ENCODE results near the gene SUFU. TPM values are rescaled to one million over a fixed set of nuclear protein-coding genes. Genes with fewer than 3 reads are reported as not detected.

The SUFU gene
- polyA plus RNA-seq, 2 donors: 2.9 to 6.0 TPM

DNA sequence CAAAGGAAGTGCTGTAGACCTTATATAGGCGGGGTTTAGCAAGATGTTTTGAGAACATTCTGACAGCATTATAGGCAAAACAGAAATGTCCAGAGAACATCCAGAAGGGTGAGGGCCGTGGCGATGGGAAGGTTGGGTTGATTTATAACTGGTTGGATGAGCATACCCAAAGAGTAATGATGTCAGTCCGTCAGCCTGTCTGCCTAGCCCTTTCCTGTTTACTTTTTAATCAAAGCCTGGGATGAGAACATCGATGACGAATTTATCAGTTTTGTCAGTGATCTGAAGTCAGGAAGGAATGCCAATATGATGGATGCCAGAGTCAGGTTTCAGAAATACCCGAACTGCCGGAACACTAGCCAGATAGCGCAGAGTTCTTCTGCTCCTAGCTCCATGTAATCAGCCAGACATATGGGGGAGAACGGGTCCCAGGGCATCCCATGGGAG is 106.7 kb downstream of the SUFU start:
- Histone ChIP-seq H3K27ac (ENCODE audit: low read depth in 2 of 2, low read length in 1 of 2) (no peak overlapping the region), H3K36me3 (ENCODE audit: control insufficient read depth in 2 of 2, insufficient read depth in 2 of 2, low read length in 1 of 2) (peaks cover 0 to 5% of the 10 kb centered on the region in 2 donors), H3K27me3 (ENCODE audit: control insufficient read depth in 1 of 2, insufficient read depth in 2 of 2, low read length in 2 of 2) (no peaks in the 10 kb centered on the region), H3K4me3 (ENCODE audit: low read depth in 1 of 2, low read length in 2 of 2) (no peak overlapping the region), H3K9me3 (ENCODE audit: control insufficient read depth in 2 of 2, insufficient read depth in 1 of 2, low read depth in 1 of 2, low read length in 1 of 2) (no peaks in the 10 kb centered on the region), H3K4me1 (ENCODE audit: control insufficient read depth in 2 of 2, insufficient read depth in 2 of 2, low read length in 1 of 2) (peaks cover 2 to 16% of the 10 kb centered on the region in 2 donors)
- 79 to 83% methylated on average over 10 of the region's 10 CpGs for WGBS, 2 donors

DNA sequence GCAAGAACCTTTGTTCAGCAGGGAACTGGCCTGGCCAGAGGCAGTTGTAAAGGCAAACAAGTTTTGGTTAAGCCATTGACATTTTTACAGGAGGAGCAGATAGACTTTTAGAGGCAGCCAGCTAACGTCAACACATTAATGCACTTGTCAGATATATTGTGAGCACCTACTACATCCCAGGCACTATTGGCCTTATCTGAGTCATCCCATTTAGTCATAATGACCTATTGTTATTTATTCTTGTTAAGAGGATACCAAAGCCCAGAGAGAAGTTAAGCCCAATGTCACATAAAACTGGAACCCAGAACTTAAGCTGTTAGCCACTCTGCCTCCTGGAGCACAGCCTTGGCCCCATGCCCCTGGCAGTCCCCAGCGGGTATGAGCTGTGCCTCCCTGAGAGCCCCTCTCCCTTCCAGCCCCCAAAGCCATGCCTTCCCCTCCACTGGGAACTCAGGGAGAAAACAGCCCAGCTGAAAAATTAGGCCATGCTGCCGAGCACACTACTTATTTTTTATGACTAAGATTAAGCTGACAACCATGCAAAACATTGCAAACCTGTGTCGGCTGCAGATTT is 107.8 kb downstream of the SUFU start:
- H3K27ac ChIP-seq (ENCODE audit: low read depth in 2 of 2, low read length in 1 of 2): peak overlapping the region; percentile 42 to 52
- WGBS, 2 donors: 51 to 64% methylated on average over 4 of the region's 4 CpGs
- H3K27me3 ChIP-seq (ENCODE audit: control insufficient read depth in 1 of 2, insufficient read depth in 2 of 2, low read length in 2 of 2): no peaks in the 10 kb centered on the region
- H3K9me3 ChIP-seq (ENCODE audit: control insufficient read depth in 2 of 2, insufficient read depth in 1 of 2, low read depth in 1 of 2, low read length in 1 of 2): no peaks in the 10 kb centered on the region
- peaks cover 5 to 9% of the 10 kb centered on the region in 2 donors for H3K36me3 ChIP-seq (ENCODE audit: control insufficient read depth in 2 of 2, insufficient read depth in 2 of 2, low read length in 1 of 2)
- H3K4me1 ChIP-seq (ENCODE audit: control insufficient read depth in 2 of 2, insufficient read depth in 2 of 2, low read length in 1 of 2): peaks cover 2 to 14% of the 10 kb centered on the region in 2 donors
- no peak overlapping the region for H3K4me3 ChIP-seq (ENCODE audit: low read depth in 1 of 2, low read length in 2 of 2)

DNA sequence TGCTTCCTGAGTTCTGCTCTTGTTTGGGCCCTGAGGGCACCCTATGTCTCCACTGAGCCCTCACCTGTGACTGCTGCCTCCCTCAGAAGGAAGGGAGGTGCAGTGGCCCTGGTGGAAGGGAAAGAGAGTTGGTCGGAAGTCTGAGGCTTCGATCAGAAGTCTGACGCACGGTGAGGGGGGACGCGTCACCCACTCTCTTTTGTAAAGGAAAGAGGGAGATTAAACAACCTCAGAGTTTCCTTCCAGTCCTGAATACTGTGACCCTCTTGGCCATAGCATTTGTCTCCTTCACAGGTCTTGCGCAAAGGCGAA is 109.1 kb downstream of the SUFU start:
- Histone ChIP-seq H3K4me3 (ENCODE audit: low read depth in 1 of 2, low read length in 2 of 2) (no peak overlapping the region), H3K27me3 (ENCODE audit: control insufficient read depth in 1 of 2, insufficient read depth in 2 of 2, low read length in 2 of 2) (no peaks in the 10 kb centered on the region), H3K4me1 (ENCODE audit: control insufficient read depth in 2 of 2, insufficient read depth in 2 of 2, low read length in 1 of 2) (peaks cover 2 to 14% of the 10 kb centered on the region in 2 donors), H3K27ac (ENCODE audit: low read depth in 2 of 2, low read length in 1 of 2) (peak overlapping the region; percentile 29 to 74), H3K9me3 (ENCODE audit: control insufficient read depth in 2 of 2, insufficient read depth in 1 of 2, low read depth in 1 of 2, low read length in 1 of 2) (no peaks in the 10 kb centered on the region), H3K36me3 (ENCODE audit: control insufficient read depth in 2 of 2, insufficient read depth in 2 of 2, low read length in 1 of 2) (peaks cover 9 to 20% of the 10 kb centered on the region in 2 donors)
- 75 to 77% methylated on average over 8 of the region's 8 CpGs for WGBS, 2 donors

- Histone ChIP-seq H3K27me3 (ENCODE audit: control insufficient read depth in 1 of 2, insufficient read depth in 2 of 2, low read length in 2 of 2) (no peaks in the 10 kb centered on the region), H3K27ac (ENCODE audit: low read depth in 2 of 2, low read length in 1 of 2) (peak overlapping the region; percentile 36 to 74), H3K4me3 (ENCODE audit: low read depth in 1 of 2, low read length in 2 of 2) (no peak overlapping the region), H3K9me3 (ENCODE audit: control insufficient read depth in 2 of 2, insufficient read depth in 1 of 2, low read depth in 1 of 2, low read length in 1 of 2) (no peaks in the 10 kb centered on the region), H3K36me3 (ENCODE audit: control insufficient read depth in 2 of 2, insufficient read depth in 2 of 2, low read length in 1 of 2) (peaks cover 9 to 20% of the 10 kb centered on the region in 2 donors), H3K4me1 (ENCODE audit: control insufficient read depth in 2 of 2, insufficient read depth in 2 of 2, low read length in 1 of 2) (peaks cover 2 to 14% of the 10 kb centered on the region in 2 donors)
- WGBS, 2 donors: 82 to 86% methylated on average over 7 of the region's 7 CpGs
These were observed 109.5 kb downstream of the SUFU start for GRCh38 chr10:102613286-102613685.

GRCh38 chr10:102613785-102614184 is 110.0 kb downstream of the SUFU start:
- peak overlapping the region; percentile 36 to 74 for H3K27ac ChIP-seq (ENCODE audit: low read depth in 2 of 2, low read length in 1 of 2)
- H3K4me3 ChIP-seq (ENCODE audit: low read depth in 1 of 2, low read length in 2 of 2): no peak overlapping the region
- peaks cover 2 to 14% of the 10 kb centered on the region in 2 donors for H3K4me1 ChIP-seq (ENCODE audit: control insufficient read depth in 2 of 2, insufficient read depth in 2 of 2, low read length in 1 of 2)
- 57 to 80% methylated on average over 8 of the region's 8 CpGs for WGBS, 2 donors
- H3K27me3 ChIP-seq (ENCODE audit: control insufficient read depth in 1 of 2, insufficient read depth in 2 of 2, low read length in 2 of 2): no peaks in the 10 kb centered on the region
- no peaks in the 10 kb centered on the region for H3K9me3 ChIP-seq (ENCODE audit: control insufficient read depth in 2 of 2, insufficient read depth in 1 of 2, low read depth in 1 of 2, low read length in 1 of 2)
- H3K36me3 ChIP-seq (ENCODE audit: control insufficient read depth in 2 of 2, insufficient read depth in 2 of 2, low read length in 1 of 2): peaks cover 9 to 22% of the 10 kb centered on the region in 2 donors

DNA sequence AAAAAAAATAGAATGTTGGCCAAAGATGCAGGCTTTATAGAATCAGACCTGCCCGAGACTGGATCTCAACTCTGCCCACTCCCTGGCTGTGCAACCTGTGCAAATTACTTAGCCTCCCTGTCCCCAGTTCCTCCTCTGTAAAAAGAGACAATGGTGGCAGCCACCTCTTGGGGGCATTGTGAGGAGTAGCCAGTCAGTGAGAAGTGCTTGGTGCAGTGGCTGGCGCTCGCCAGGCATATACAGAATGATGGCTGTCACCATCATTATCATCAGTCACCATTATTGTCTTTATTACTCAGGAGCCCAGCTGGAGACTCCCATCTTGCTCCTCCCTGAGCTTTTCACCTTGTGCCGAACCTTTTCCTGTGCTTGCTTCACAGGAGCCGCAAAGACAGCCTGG is 111.1 kb downstream of the SUFU start:
- Histone ChIP-seq H3K4me1 (ENCODE audit: control insufficient read depth in 2 of 2, insufficient read depth in 2 of 2, low read length in 1 of 2) (peaks cover 2 to 14% of the 10 kb centered on the region in 2 donors), H3K27ac (ENCODE audit: low read depth in 2 of 2, low read length in 1 of 2) (no peak overlapping the region), H3K4me3 (ENCODE audit: low read depth in 1 of 2, low read length in 2 of 2) (no peak overlapping the region), H3K27me3 (ENCODE audit: control insufficient read depth in 1 of 2, insufficient read depth in 2 of 2, low read length in 2 of 2) (no peaks in the 10 kb centered on the region), H3K36me3 (ENCODE audit: control insufficient read depth in 2 of 2, insufficient read depth in 2 of 2, low read length in 1 of 2) (peaks cover 9 to 22% of the 10 kb centered on the region in 2 donors), H3K9me3 (ENCODE audit: control insufficient read depth in 2 of 2, insufficient read depth in 1 of 2, low read depth in 1 of 2, low read length in 1 of 2) (no peaks in the 10 kb centered on the region)
- 98% methylated on average over 5 of the region's 5 CpGs for WGBS, 2 donors

- Histone ChIP-seq H3K9me3 (ENCODE audit: control insufficient read depth in 2 of 2, insufficient read depth in 1 of 2, low read depth in 1 of 2, low read length in 1 of 2) (no peaks in the 10 kb centered on the region), H3K36me3 (ENCODE audit: control insufficient read depth in 2 of 2, insufficient read depth in 2 of 2, low read length in 1 of 2) (peaks cover 9 to 22% of the 10 kb centered on the region in 2 donors), H3K27me3 (ENCODE audit: control insufficient read depth in 1 of 2, insufficient read depth in 2 of 2, low read length in 2 of 2) (no peaks in the 10 kb centered on the region), H3K27ac (ENCODE audit: low read depth in 2 of 2, low read length in 1 of 2) (peak overlapping the region; percentile 8 to 38), H3K4me1 (ENCODE audit: control insufficient read depth in 2 of 2, insufficient read depth in 2 of 2, low read length in 1 of 2) (peaks cover 2 to 14% of the 10 kb centered on the region in 2 donors), H3K4me3 (ENCODE audit: low read depth in 1 of 2, low read length in 2 of 2) (no peak overlapping the region)
- WGBS, 2 donors: 65 to 77% methylated on average over 7 of the region's 7 CpGs
These were observed 111.6 kb downstream of the SUFU start for GRCh38 chr10:102615361-102615760.

DNA sequence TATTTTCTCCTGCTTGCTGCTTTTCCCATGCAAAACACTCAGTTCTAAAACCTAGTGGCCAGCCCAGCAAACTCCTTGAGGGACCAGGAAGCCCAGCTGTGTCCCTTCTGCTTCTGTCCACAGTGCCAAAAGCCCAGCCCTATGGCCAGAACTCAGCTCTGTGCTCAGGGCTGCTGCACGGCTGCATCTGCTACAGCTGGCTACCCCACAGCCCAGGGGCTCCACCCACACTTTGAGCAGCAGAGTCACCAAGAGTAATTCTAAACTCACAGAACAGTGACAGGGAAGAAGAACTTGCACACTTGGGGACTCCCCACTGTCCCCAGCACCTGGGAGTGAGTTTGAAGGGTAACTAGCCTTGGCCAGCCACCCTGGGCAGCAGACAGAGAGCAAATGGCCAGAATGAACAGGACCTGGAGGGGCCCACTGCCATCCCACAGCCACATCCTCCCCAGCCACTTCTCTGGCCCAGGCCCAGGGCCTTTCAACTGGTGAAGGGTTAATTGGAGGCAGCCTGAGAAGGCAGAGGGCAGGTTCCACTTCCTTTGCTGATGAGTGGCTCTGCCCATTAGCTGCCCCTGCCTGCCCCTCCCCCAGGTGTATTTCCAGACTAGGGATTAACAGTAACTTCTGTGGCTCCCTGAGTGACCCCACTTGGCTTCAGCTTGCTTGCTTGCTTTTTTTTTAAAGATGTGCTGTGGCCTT is 112.4 kb downstream of the SUFU start:
- WGBS, 2 donors: 47 to 68% methylated on average over 1 of the region's 1 CpG
- no peaks in the 10 kb centered on the region for H3K27me3 ChIP-seq (ENCODE audit: control insufficient read depth in 1 of 2, insufficient read depth in 2 of 2, low read length in 2 of 2)
- peaks cover 9 to 24% of the 10 kb centered on the region in 2 donors for H3K36me3 ChIP-seq (ENCODE audit: control insufficient read depth in 2 of 2, insufficient read depth in 2 of 2, low read length in 1 of 2)
- H3K9me3 ChIP-seq (ENCODE audit: control insufficient read depth in 2 of 2, insufficient read depth in 1 of 2, low read depth in 1 of 2, low read length in 1 of 2): no peaks in the 10 kb centered on the region
- no peak overlapping the region for H3K4me3 ChIP-seq (ENCODE audit: low read depth in 1 of 2, low read length in 2 of 2)
- peak overlapping the region in 1 of 2 donors; percentile 14 for H3K27ac ChIP-seq (ENCODE audit: low read depth in 2 of 2, low read length in 1 of 2)
- H3K4me1 ChIP-seq (ENCODE audit: control insufficient read depth in 2 of 2, insufficient read depth in 2 of 2, low read length in 1 of 2): peaks cover 3 to 10% of the 10 kb centered on the region in 2 donors

GRCh38 chr10:102617041-102617440 is 113.3 kb downstream of the SUFU start:
- WGBS, 2 donors: 94 to 96% methylated on average over 9 of the region's 9 CpGs
- Histone ChIP-seq H3K27me3 (ENCODE audit: control insufficient read depth in 1 of 2, insufficient read depth in 2 of 2, low read length in 2 of 2) (no peaks in the 10 kb centered on the region), H3K36me3 (ENCODE audit: control insufficient read depth in 2 of 2, insufficient read depth in 2 of 2, low read length in 1 of 2) (peaks cover 9 to 24% of the 10 kb centered on the region in 2 donors), H3K9me3 (ENCODE audit: control insufficient read depth in 2 of 2, insufficient read depth in 1 of 2, low read depth in 1 of 2, low read length in 1 of 2) (no peaks in the 10 kb centered on the region), H3K27ac (ENCODE audit: low read depth in 2 of 2, low read length in 1 of 2) (no peak overlapping the region), H3K4me1 (ENCODE audit: control insufficient read depth in 2 of 2, insufficient read depth in 2 of 2, low read length in 1 of 2) (peaks cover 3 to 7% of the 10 kb centered on the region in 2 donors), H3K4me3 (ENCODE audit: low read depth in 1 of 2, low read length in 2 of 2) (no peak overlapping the region)

GRCh38 chr10:102617816-102618215 is 114.0 kb downstream of the SUFU start:
- Histone ChIP-seq H3K27ac (ENCODE audit: low read depth in 2 of 2, low read length in 1 of 2) (no peak overlapping the region), H3K27me3 (ENCODE audit: control insufficient read depth in 1 of 2, insufficient read depth in 2 of 2, low read length in 2 of 2) (no peaks in the 10 kb centered on the region), H3K4me1 (ENCODE audit: control insufficient read depth in 2 of 2, insufficient read depth in 2 of 2, low read length in 1 of 2) (peaks cover 1 to 3% of the 10 kb centered on the region in 2 donors), H3K36me3 (ENCODE audit: control insufficient read depth in 2 of 2, insufficient read depth in 2 of 2, low read length in 1 of 2) (peaks cover 9 to 24% of the 10 kb centered on the region in 2 donors), H3K4me3 (ENCODE audit: low read depth in 1 of 2, low read length in 2 of 2) (no peak overlapping the region), H3K9me3 (ENCODE audit: control insufficient read depth in 2 of 2, insufficient read depth in 1 of 2, low read depth in 1 of 2, low read length in 1 of 2) (no peaks in the 10 kb centered on the region)
- WGBS, 2 donors: 86 to 91% methylated on average over 8 of the region's 8 CpGs

Data from esophagus (tissue), 2 donors.